ENCODE measurements around the gene VPS13A. TPM values are rescaled to one million over a fixed set of nuclear protein-coding genes. Genes with fewer than 3 reads are reported as not detected.

VPS13A gene
- 30.5 and 41.3 TPM in 2 replicates for total RNA-seq (ENCODE audit: low replicate concordance)
- long read RNA-seq, partial matches to known transcripts, result 4 of 6 reads
- long read RNA-seq, other reads (novel, unspliced or antisense), result 2 of 6 reads

- DNase-seq (ENCODE audit: extremely low spot score, unreplicated experiment), result peak; percentile 94
- Mint-ChIP-seq H3K27me3 (peaks cover 6% of the 10 kb centered on the region), H3K4me1 (ENCODE audit: unreplicated experiment) (peaks cover 14% of the 10 kb centered on the region), H3K36me3 (no peaks in the 10 kb centered on the region), H3K27ac (peak within 1 kb of the TSS; percentile 92), H3K4me3 (peak within 1 kb of the TSS; percentile 97), H3K9me3 (no peaks in the 10 kb centered on the region)
- peak; percentile 38 for TF ChIP-seq CTCF (conservative IDR thresholded peaks at IDR 0.05)
Observed at GRCh38 chr9:77177143-77177893, at the start of gene VPS13A. VPS13A (plus strand) TSS chr9:77177534; CDS start chr9:77177705, 171 bp downstream.

- Mint-ChIP-seq H3K27ac (no peak overlapping the region), H3K36me3 (no peaks in the 10 kb centered on the region), H3K4me1 (ENCODE audit: unreplicated experiment) (no peaks in the 10 kb centered on the region), H3K4me3 (no peak overlapping the region), H3K27me3 (peaks cover 24% of the 10 kb centered on the region), H3K9me3 (no peaks in the 10 kb centered on the region)
- no peak for TF ChIP-seq CTCF (conservative IDR thresholded peaks at IDR 0.05)
- DNase-seq (ENCODE audit: extremely low spot score, unreplicated experiment), result no peak
Observed at GRCh38 chr9:77128125-77128789, 49.1 kb upstream of the VPS13A start.

- Mint-ChIP-seq H3K36me3 (no peaks in the 10 kb centered on the region), H3K4me3 (no peak overlapping the region), H3K9me3 (no peaks in the 10 kb centered on the region), H3K4me1 (ENCODE audit: unreplicated experiment) (no peaks in the 10 kb centered on the region), H3K27ac (no peak overlapping the region), H3K27me3 (peaks cover 25% of the 10 kb centered on the region)
- DNase-seq (ENCODE audit: extremely low spot score, unreplicated experiment), result no peak
- no peak for TF ChIP-seq CTCF (conservative IDR thresholded peaks at IDR 0.05)
Observed at GRCh38 chr9:77131399-77131798, 45.9 kb upstream of the VPS13A start.

- Mint-ChIP-seq H3K4me3 (no peak overlapping the region), H3K27me3 (peaks cover 25% of the 10 kb centered on the region), H3K9me3 (no peaks in the 10 kb centered on the region), H3K36me3 (no peaks in the 10 kb centered on the region), H3K27ac (no peak overlapping the region), H3K4me1 (ENCODE audit: unreplicated experiment) (no peaks in the 10 kb centered on the region)
- DNase-seq (ENCODE audit: extremely low spot score, unreplicated experiment), result no peak
- no peak for TF ChIP-seq CTCF (conservative IDR thresholded peaks at IDR 0.05)
Observed at GRCh38 chr9:77133011-77133410, 44.3 kb upstream of the VPS13A start.

- H3K4me1 Mint-ChIP-seq (ENCODE audit: unreplicated experiment), result no peaks in the 10 kb centered on the region
- H3K36me3 Mint-ChIP-seq, result no peaks in the 10 kb centered on the region
- peaks cover 11% of the 10 kb centered on the region for H3K27me3 Mint-ChIP-seq
- no peak overlapping the region for H3K27ac Mint-ChIP-seq
- no peak for DNase-seq (ENCODE audit: extremely low spot score, unreplicated experiment)
- TF ChIP-seq CTCF (conservative IDR thresholded peaks at IDR 0.05), result no peak
- H3K4me3 Mint-ChIP-seq, result no peak overlapping the region
- no peaks in the 10 kb centered on the region for H3K9me3 Mint-ChIP-seq
Observed at GRCh38 chr9:77142366-77142765, 35.0 kb upstream of the VPS13A start.
